Keratinocyte (primary cell): Measurements from ENCODE around the gene ABCC9.

ENCODE experiments used
- EZH2 ChIP-seq: IDR thresholded peaks from one replicate; pipeline ENCODE4 v1.6.1; 2012; ENCODE audit warnings: inconsistent platforms, mild to moderate bottlenecking, low read length, moderate library complexity
- TF ChIP-seq, protein P1 (sequence below), 3 experiments: IDR thresholded peaks in 1 of 3; conservative IDR thresholded peaks in 1 of 3; optimal IDR thresholded peaks in 1 of 3; 2 replicates in 2 of 3; 3 replicates in 1 of 3; pipeline versions ENCODE3 to v1.5.1; 2011; ENCODE audit warnings: low read length in 3 of 3, mild to moderate bottlenecking in 3 of 3, moderate library complexity in 2 of 3, control low read depth in 1 of 3, inconsistent platforms in 1 of 3; ENCODE audit not compliant: insufficient read depth in 2 of 3; ENCODE audit errors: extremely low read depth in 1 of 3

DNA sequence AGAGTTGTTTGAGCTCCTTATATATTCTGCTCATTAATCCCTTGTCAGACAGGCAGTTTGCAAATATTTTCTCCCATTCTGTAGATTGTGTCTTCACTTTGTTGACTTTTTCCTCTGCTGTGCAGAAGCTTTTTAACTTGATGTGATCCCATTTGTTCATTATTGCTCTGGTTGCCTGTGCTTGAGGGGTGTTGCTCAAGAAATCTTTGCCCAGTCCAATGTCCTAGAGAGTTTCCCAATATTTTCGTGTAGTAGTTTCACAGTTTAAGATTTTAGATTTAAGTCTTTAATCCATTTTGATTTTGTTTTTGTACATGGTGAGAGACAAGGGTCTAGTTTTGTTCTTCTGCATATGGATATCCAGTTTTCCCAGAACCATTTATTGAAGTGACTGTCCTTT lies 19.8 kb downstream of the ABCC9 start:
- TF ChIP-seq, protein P1, sequence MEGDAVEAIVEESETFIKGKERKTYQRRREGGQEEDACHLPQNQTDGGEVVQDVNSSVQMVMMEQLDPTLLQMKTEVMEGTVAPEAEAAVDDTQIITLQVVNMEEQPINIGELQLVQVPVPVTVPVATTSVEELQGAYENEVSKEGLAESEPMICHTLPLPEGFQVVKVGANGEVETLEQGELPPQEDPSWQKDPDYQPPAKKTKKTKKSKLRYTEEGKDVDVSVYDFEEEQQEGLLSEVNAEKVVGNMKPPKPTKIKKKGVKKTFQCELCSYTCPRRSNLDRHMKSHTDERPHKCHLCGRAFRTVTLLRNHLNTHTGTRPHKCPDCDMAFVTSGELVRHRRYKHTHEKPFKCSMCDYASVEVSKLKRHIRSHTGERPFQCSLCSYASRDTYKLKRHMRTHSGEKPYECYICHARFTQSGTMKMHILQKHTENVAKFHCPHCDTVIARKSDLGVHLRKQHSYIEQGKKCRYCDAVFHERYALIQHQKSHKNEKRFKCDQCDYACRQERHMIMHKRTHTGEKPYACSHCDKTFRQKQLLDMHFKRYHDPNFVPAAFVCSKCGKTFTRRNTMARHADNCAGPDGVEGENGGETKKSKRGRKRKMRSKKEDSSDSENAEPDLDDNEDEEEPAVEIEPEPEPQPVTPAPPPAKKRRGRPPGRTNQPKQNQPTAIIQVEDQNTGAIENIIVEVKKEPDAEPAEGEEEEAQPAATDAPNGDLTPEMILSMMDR (optimal IDR thresholded peaks at IDR 0.05 in 1 of 3, IDR thresholded peaks at IDR 0.05 in 1 of 3, conservative IDR thresholded peaks at IDR 0.05 in 1 of 3; ENCODE audit: extremely low read depth in 1 of 3, insufficient read depth in 2 of 3, low read length in 3 of 3): no peak
- no peak for TF ChIP-seq EZH2
